HPDE6-E6E7 (cell line): ENCODE measurements around the gene OR4C13.
"Not testable (repeated sequence)": the region's sequence is repeated elsewhere in the genome, so short reads cannot be mapped to it uniquely, and the experiment has no call there.

Source experiments
- DNase-seq: peaks from one replicate; pipeline ENCODE4 v3.0.0; 2011; ENCODE audit warnings: missing footprints; ENCODE audit errors: extremely low spot score

OR4C13 gene

DNA sequence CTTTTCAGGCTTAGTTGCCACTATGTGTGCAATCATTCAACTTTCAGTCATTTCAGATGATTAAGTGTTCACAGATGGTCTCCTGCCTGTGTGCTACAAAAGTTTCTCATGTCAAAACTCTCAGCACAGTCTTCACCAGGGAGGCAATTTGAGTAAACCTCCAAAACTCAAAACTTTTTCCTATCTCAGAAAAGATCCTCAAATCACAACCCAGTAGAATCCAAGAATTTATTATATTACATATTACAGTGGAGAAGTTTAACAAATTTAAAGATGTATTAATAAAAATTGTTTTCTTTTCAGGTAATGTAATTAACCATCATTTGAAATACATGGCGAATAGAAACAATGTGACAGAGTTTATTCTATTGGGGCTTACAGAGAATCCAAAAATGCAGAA is at the start of gene OR4C13:
Gene OR4C13 (plus strand): TSS at position 301 of the 400 bp plus-strand sequence. CDS start 32 bp downstream, at position 333.
- DNase-seq = no peak

DNA sequence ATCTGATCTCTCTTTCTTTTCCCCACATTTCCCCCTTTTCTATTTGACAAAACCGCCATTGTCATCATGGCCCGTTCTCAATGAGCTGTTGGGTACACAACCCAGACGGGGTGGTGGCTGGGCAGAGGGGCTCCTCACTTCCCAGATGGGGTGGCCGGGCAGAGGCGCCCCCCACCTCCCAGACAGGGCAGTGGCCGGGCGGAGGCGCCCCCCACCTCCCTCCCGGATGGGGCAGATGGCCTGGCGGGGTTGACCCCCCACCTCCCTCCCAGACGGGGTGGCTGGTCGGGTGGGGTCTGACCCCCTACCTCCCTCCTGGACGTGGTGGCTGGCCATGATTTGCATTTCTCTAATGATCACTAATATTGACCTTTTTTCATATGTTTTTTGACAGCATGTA is 40.7 kb upstream of the OR4C13 start:
- DNase-seq = not testable (repeated sequence)

DNA sequence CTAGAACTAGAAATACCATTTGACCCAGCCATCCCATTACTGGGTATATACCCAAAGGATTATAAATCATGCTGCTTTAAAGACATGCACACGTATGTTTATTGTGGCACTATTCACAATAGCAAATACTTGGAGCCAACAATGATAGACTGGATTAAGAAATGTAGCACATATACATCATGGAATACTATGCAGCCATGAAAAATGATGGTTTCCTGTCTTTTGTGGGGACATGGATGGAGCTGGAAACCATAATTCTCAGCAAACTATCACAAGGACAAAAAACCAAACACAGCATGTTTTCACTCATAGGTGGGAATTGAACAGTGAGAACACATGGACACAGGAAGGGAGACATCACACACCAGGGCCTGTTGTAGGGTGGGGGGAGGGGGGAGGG is 3.5 kb upstream of the OR4C13 start:
- DNase-seq = not testable (repeated sequence)

DNA sequence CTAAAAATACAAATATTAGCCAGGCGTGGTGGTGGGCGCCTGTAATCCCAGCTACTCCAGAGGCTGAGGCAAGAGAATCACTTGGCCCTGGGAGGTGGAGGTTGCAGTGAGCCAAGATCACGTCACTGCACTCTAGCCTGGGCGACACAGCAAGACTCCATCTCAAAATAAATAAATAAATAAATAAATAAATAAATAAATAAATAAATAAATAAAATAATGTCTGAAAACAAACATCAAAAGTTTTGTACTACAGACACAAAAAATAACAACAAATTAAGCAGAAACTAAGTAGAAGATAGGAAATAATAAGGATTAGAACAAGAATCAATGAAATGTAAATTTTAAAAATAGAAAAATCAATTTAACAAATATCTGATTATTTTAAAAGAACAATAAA is 21.2 kb downstream of the OR4C13 start:
- not testable (repeated sequence) for DNase-seq

DNA sequence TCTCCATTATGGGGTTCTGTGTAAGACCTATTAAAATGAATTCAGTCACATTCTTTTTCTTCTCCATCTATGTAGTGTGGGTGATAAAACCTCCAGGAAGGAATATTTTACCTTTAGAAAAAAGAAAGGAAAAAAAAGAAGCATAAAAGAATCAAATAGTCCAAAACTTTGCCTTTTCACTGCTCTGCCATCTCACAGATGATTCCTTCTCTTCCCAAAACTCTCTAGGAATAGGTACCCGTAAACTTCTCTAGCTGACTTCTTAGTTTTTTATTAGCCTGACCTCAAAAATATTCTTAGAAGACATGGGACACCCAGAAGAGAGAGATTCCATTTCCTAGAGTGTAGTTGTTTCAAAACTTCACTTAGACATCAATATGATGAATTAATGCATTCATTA is 30.2 kb downstream of the OR4C13 start, which contains the start of gene OR4C12:
Gene OR4C12 (minus strand): TSS at position 101 of the 400 bp plus-strand sequence. CDS start 34 bp downstream, at position 67.
- not testable (repeated sequence) for DNase-seq

DNA sequence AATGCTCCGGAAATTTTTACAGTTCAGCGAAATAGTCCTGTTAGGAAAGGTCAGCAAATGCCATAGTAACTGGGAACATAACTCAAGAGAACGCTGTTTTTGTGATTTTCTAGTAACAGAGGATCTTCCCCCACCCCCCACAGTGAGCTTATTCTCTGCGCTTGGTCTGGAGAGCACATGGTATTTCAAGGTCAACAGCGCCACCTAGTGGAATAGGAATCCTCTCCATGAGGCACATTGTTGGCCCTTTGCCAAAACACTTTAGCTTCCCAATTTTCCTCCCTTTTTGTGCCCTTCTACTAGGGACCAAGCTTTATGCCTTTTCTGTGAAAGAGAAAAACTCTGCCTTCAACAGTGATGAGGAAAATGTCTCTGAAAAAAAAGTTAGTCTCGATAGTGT is 43.4 kb downstream of the OR4C13 start:
- DNase-seq = peak; percentile 5
